Osteocyte (in vitro differentiated cells): Measurements from ENCODE around the gene MYOG. TPM values are rescaled to one million over a fixed set of nuclear protein-coding genes. Genes with fewer than 3 reads are reported as not detected.

Source experiments
- DNase-seq: peaks from one replicate; pipeline ENCODE4 v3.0.0; 2021; ENCODE audit warnings: mixed read lengths; ENCODE audit not compliant: unreplicated experiment; ENCODE audit errors: extremely low spot score
- H3K27ac Mint-ChIP-seq: one replicate; pipeline ENCODE4 v1.8.0; 2021; ENCODE audit warnings: mild to moderate bottlenecking, mixed read lengths; ENCODE audit not compliant: unreplicated experiment
- H3K27me3 Mint-ChIP-seq: one replicate; pipeline ENCODE4 v1.8.0; 2021; ENCODE audit warnings: mixed read lengths; ENCODE audit not compliant: unreplicated experiment
- H3K36me3 Mint-ChIP-seq: one replicate; pipeline ENCODE4 v1.8.0; 2021; ENCODE audit warnings: mixed read lengths; ENCODE audit not compliant: unreplicated experiment
- H3K4me1 Mint-ChIP-seq: one replicate; pipeline ENCODE4 v1.8.0; 2021; ENCODE audit warnings: mixed read lengths; ENCODE audit not compliant: unreplicated experiment
- H3K4me3 Mint-ChIP-seq: one replicate; pipeline ENCODE4 v1.8.0; 2021; ENCODE audit warnings: mild to moderate bottlenecking, moderate library complexity, mixed read lengths; ENCODE audit not compliant: unreplicated experiment
- H3K9me3 Mint-ChIP-seq: one replicate; pipeline ENCODE4 v1.8.0; 2021; ENCODE audit warnings: mixed read lengths; ENCODE audit not compliant: unreplicated experiment
- CTCF ChIP-seq: fragments of 200-600 bp; sonication (generic); IDR thresholded peaks from 2 replicates; pipeline ENCODE4 v1.5.0; 2021; ENCODE audit warnings: antibody characterized with exemption, mild to moderate bottlenecking, moderate library complexity
- total RNA-seq: library from RNA; stranded (reverse); gene quantifications from 2 replicates; pipeline ENCODE4 v1.2.1, GENCODE V29; 2021

MYOG gene
- total RNA-seq, 1 donor from 2014 or later: not detected

- Mint-ChIP-seq H3K36me3 (no peaks in the 10 kb centered on the region), H3K4me1 (no peaks in the 10 kb centered on the region), H3K9me3 (no peaks in the 10 kb centered on the region), H3K27me3 (peaks cover 37% of the 10 kb centered on the region), H3K27ac (no peak overlapping the region), H3K4me3 (no peak overlapping the region)
- no peak for DNase-seq
- no peak for TF ChIP-seq CTCF
These were observed 13.7 kb downstream of the MYOG start for GRCh38 chr1:203072002-203072602.

- H3K27ac Mint-ChIP-seq: no peak overlapping the region
- DNase-seq: no peak
- H3K4me3 Mint-ChIP-seq: no peak overlapping the region
- peaks cover 45% of the 10 kb centered on the region for H3K27me3 Mint-ChIP-seq
- H3K9me3 Mint-ChIP-seq: no peaks in the 10 kb centered on the region
- no peak for TF ChIP-seq CTCF
- H3K36me3 Mint-ChIP-seq: no peaks in the 10 kb centered on the region
- H3K4me1 Mint-ChIP-seq: no peaks in the 10 kb centered on the region
These were observed 16.6 kb downstream of the MYOG start for GRCh38 chr1:203069030-203069747.

- Mint-ChIP-seq H3K27me3 (peaks cover 28% of the 10 kb centered on the region), H3K9me3 (no peaks in the 10 kb centered on the region), H3K36me3 (no peaks in the 10 kb centered on the region), H3K4me1 (no peaks in the 10 kb centered on the region), H3K27ac (no peak overlapping the region), H3K4me3 (no peak overlapping the region)
- no peak for TF ChIP-seq CTCF
- DNase-seq: no peak
These were observed 18.8 kb downstream of the MYOG start for GRCh38 chr1:203066965-203067364.

DNA sequence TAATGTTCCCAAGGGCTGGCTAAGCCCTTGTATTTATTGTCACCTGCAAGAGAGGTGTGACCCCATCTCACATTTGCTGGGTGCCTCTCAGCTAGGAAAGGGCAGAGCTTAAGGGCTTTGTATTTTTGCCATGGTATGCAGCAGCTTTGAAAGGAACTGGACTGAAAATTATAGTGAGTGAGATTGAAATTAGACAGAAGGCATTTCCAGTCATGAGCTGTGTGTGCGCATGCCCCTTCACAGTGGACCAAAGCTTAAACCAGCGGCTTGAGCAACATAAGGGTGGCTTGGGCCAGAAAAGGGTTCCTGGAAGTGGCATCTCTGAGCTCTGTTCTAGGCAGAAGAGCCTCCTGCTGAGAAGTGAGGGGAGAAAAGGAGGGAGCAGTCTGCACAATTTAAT lies 19.8 kb downstream of the MYOG start:
- DNase-seq: no peak
- no peak overlapping the region for H3K27ac Mint-ChIP-seq
- no peak overlapping the region for H3K4me3 Mint-ChIP-seq
- peaks cover 26% of the 10 kb centered on the region for H3K27me3 Mint-ChIP-seq
- H3K9me3 Mint-ChIP-seq: no peaks in the 10 kb centered on the region
- TF ChIP-seq CTCF: no peak
- no peaks in the 10 kb centered on the region for H3K4me1 Mint-ChIP-seq
- no peaks in the 10 kb centered on the region for H3K36me3 Mint-ChIP-seq

DNA sequence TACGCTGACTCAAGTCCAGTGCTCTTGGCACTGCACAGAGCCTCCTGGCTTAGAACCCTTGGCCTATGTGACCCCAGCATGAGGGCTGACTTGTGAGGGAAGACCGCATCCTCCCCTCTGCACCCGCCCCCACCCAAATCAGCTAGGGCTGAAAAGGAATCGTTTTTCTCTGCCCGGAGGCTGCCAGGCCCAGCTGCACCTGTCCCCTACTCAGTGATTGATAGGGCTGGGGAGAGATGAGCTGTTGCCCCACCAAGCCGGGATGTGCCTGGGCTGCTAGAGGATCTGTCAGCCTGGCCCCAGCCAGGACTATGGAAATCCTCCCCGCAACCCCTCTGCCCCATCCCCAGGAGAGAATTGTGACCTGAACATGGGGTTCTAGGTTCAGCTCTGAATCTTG lies 20.6 kb downstream of the MYOG start:
- Mint-ChIP-seq H3K4me1 (no peaks in the 10 kb centered on the region), H3K27ac (no peak overlapping the region), H3K27me3 (peaks cover 26% of the 10 kb centered on the region), H3K9me3 (no peaks in the 10 kb centered on the region), H3K36me3 (no peaks in the 10 kb centered on the region), H3K4me3 (no peak overlapping the region)
- no peak for TF ChIP-seq CTCF
- DNase-seq: no peak
